GM19351 (cell line): ENCODE results near the gene ZSCAN9.
A peak's percentile ranks its signal among the peaks of the same experiment; 100 is the strongest.

Experiments used
- ATAC-seq: cut with Tn5 transposase; IDR thresholded peaks from one replicate; pipeline ENCODE4 v1.9.1; 2021; ENCODE audit warnings: mild to moderate bottlenecking, moderate library complexity; ENCODE audit not compliant: unreplicated experiment

Gene ZSCAN9

GRCh38 chr6:28225056-28225834, at the start of gene ZSCAN9:
ZSCAN9 (plus strand) TSS chr6:28225275; CDS start chr6:28227085, 1,810 bp downstream.
- ATAC-seq, result peak; percentile 92

GRCh38 chr6:28176373-28176772, 48.7 kb upstream of the ZSCAN9 start:
- no peak for ATAC-seq

DNA sequence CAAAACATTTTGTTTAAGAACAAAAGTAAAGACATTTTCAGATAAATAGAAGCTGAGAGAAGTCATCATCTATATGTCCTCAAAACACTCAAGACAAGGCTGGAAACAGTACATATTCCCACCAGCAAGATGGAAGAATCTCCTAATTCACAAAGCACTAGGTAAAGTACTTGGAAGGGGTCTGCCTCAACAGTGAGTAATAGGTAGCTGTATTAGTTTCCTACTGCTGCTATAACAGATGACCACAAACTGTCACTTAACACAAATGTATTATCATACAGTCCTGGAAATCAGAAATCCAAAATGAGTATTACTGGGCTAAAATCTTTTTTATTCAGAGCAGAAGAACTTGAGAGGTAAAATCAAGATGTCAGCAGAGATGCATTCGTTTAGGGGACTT, 42.8 kb upstream of the ZSCAN9 start:
- ATAC-seq, result no peak

- no peak for ATAC-seq
These were observed 36.7 kb upstream of the ZSCAN9 start for GRCh38 chr6:28188111-28188979.

DNA sequence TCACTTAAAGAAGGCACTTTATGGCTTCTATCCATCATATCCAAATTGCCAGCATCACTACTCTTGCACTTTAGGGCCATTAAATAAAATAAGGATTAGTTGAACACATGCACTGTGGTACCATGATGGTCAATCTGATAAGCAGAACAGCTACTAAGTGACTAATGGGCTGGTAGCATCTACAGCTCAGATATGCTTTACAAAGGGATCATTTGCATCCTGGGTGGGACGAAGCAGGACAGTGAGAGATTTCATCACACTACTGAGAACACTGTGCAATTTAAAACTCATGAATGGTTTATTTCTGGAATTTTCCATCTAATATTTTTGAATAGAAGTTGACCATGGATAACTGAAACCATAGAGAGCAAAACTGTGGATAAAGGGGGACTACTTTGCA, 25.1 kb upstream of the ZSCAN9 start:
- no peak for ATAC-seq

- no peak for ATAC-seq
These were observed 21.9 kb upstream of the ZSCAN9 start for GRCh38 chr6:28203201-28203600.

GRCh38 chr6:28205879-28206278, 19.2 kb upstream of the ZSCAN9 start:
- ATAC-seq, result no peak

GRCh38 chr6:28206527-28206926, 18.5 kb upstream of the ZSCAN9 start:
- ATAC-seq, result no peak

- ATAC-seq, result no peak
These were observed 18.1 kb upstream of the ZSCAN9 start for GRCh38 chr6:28206928-28207509.

DNA sequence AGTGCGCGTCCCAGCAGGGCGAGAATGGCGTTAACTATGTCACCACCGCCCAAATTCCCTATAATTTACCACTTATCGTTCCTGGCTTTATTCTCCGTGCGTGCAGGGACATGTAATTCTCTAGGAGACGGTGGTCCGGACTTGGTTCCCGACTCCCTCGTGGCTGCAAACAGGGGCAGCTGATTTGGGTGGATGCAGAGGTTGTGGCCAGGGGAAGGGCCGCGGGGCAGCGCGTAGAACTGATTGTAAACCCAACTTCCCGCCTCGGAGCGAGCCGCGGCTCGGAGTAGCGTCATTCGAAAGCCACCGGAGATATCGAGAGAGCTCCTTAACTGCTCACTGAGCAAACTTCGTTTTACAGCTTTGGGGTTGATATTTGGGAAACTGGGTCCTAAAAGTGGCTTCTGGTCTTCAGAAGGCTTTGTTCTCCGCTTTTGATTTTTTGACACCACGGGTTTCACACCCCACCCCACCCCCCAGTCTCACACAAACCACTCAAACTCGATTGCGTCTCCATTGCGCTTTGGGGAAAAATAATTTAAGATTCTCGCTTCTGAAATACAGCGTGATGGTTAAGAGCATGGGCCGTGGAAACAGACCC, 17.5 kb upstream of the ZSCAN9 start:
- ATAC-seq, result no peak

DNA sequence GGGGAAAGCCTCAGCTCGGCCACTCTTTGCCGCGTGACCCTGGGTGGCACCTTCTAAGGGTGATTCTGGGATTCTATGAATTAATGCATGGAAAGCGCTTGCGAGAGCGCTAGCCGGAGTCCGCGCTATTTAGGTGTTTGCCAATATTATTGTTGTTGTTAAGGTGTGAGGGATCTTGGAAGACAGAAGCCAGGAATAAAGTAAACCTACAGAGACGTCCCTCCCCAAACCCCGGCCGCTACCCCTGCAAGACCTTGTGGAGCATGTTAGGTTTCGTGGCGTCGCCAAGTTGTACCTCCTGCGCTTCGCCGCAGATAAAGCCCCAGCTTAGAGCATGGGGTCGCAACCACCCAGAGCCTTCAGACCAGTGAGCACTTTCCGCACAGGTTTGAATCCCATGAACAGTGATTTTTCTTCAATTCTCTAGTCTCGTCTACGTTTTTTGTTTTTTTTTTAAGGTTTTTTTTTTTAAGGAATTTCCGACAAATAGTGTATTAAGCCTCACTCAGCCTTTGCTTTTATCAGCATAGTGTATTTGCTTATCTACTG, 16.9 kb upstream of the ZSCAN9 start:
- no peak for ATAC-seq

GRCh38 chr6:28209753-28210535, 15.1 kb upstream of the ZSCAN9 start:
- ATAC-seq, result no peak

DNA sequence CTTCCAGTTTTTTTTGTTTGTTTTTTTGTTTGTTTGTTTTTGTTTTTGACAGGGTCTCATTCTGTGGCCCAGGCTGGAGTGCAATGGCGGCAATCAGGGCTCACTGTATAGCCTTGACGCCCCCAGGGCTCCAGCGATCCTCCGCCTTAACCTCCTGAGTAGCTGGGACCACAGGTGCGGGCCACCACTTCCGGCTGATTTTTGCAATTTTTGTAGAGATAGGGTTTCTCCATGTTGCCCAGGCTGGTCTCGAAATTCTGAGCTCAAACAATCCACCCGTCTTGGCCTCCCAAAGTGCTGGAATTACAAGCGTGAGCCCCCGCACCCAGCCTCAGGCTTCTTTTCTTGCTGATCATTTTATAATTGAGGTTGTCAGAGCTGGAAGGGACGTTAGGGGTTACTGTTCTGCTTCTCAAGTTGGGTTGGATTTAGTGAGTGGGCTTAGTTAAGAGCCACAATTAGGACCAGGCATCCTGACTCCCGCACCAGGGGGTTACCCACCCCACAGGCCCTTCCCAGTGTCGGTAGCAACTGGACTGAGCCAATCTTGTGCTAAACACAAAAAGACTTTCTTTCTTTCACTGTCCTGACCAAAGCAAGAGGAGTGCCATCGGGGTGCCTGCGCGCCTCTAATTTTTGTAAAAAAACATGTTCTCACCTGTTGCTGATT, 13.1 kb upstream of the ZSCAN9 start:
- peak; percentile 25 for ATAC-seq

GRCh38 chr6:28212510-28213212, 12.4 kb upstream of the ZSCAN9 start:
- peak; percentile 71 for ATAC-seq

GRCh38 chr6:28213213-28213523, 11.9 kb upstream of the ZSCAN9 start:
- no peak for ATAC-seq

DNA sequence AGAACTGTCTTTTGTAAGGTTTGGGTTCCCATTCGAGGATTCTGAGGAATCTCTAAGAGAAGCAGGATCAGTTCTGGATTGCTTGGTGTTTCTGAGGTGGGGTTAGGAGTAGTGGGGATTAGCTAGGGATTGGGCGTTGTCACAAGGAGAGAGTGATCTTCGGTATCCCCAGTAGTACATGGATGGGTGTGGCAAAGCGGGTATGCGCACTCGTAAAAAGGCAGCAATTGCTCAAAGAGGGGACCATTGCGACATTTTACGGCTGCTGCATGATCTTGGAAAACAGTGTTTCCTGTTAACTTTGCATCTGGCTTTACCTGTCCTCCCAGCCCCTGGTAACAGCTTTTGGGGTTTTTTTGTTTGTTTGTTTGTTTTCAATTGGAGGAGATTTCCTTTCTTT, 9.7 kb upstream of the ZSCAN9 start:
- ATAC-seq, result no peak

- ATAC-seq, result no peak
These were observed 7.2 kb upstream of the ZSCAN9 start for GRCh38 chr6:28217890-28218289.

DNA sequence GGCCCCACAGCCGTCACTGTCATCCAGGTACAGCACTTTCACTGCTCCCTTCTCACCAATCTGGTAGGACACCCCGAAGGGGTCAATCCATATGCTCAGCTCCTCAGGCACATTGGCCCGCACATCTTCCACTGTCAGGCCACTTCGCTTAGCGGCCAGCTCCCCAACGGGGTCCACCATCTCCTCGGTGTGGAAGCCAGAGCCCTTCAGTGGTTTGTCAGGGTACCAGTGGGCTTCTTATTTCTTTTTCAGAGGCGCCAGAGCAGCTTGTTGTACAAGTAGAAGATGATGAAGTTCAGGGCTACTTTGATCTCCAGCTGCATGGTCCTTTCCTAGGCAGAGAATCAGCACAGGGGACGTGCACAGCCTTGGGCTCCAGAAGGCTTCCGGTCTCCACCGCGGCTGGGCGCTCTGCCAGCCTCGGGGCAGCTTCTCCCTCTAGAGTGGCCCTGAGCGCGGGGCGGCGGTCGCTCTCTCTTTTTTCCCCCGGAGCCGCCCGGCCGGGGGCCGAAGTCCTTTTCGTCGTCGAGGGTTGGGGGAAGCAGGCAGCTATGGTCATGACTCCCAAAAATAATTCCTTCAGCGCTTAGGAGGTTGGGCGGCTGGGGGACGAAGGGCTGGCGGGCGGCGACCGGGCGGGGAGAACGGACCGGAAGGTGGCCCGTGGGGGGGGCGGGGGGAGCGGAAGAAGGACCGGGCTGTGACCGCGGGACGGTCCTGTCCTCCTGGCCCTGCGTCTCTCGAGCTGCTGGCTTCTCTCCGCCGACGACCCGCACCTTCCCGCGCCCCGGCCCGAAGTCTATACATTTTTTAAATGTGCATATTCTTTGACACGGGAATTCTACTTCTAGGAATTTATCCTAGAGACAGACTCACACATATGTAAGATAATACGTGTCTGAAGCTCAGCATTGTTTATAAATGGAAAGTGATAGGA, 6.5 kb upstream of the ZSCAN9 start:
- peak; percentile 43 for ATAC-seq
